ENCODE results near the gene ASCC3.

DNA sequence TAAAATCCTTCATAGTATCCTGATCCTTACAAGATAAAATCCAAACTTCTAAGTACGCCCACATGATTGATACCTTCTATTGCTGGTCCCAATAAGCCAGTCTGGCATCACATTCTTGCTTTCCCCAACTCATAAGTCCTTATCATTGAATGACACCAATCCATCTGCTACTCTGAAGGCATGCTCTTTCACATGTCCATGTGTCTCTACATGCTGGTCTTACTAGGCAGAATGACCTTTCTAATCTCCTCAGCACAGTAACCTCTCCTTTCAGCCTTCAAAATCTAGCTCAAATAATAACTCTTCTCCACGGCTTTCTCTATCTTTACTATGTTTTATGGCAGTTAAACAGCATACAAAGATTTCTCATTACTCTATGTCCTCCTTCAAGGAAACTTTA is 71.1 kb downstream of the ASCC3 start:
- no peak for TF ChIP-seq CTCF (conservative IDR thresholded peaks at IDR 0.05; ENCODE audit: low read depth, low read length)
- TF ChIP-seq RFX5 (IDR thresholded peaks at IDR 0.05; ENCODE audit: low read depth, low read length) = no peak
- TF ChIP-seq CEBPB (IDR thresholded peaks at IDR 0.05; ENCODE audit: low read depth, low read length) = no peak
- TF ChIP-seq NFE2L2 (IDR thresholded peaks at IDR 0.05; ENCODE audit: low read depth, low read length) = no peak
- TF ChIP-seq RAD21 (IDR thresholded peaks at IDR 0.05; ENCODE audit: low read length) = no peak
